GM10266 (cell line): Measurements from ENCODE around the gene B9D1.

Source experiments
- DNase-seq: peaks from one replicate; pipeline ENCODE4 v3.0.0; 2012; ENCODE audit errors: extremely low spot score
- TF ChIP-seq, protein P1 (sequence below): IDR thresholded peaks from 2 replicates; pipeline ENCODE4 v1.5.1; 2012; ENCODE audit warnings: mild to moderate bottlenecking, low read depth; ENCODE audit not compliant: control insufficient read depth, insufficient read depth; ENCODE audit errors: missing control alignments

B9D1 gene

DNA sequence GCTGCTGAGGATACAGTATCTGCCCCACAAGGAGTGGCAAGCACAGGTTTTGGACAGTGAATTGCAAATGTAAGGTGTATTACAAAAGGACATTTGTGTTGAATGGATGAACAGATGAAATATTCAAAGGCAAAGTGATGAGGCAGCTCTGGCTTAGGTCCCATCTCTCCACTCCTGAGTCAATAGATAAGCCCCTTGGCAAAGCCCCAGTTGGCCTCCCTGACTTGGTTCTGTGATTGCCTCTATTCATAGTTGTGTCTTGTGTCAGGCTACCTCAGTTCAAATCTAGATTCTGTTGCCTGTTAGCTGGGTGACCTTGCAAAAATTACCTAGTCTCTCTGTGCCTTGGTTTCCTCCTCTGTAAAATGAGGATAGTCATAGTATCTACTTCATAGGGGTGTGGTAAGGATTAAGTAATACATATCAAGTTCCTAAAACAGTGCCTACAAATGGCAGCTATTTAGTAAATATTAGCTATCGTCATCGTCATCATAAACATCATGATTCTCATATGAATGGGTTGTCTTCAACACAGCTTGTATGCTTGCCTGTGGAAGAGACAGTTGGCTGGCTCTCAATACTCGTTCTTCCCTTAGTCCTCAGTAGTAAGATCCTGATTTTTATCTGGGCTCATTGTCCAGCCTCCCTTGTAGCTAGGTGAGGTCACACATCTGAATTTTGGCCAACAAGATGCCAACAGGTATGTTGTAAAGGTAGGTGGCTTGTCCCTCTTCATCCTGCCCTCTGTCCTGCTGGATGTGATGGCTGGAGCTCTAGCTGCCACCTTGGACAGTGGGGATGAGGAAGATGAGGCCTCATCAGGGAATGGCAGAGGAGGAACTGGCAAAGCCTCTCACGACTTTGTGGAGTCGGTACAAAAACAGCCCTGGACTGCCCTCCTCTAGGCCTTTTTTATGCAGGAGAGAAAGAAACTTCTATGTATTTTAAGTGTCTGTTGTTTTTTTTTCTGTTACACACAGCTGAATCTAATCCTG is 26.6 kb upstream of the B9D1 start:
- TF ChIP-seq, protein P1, sequence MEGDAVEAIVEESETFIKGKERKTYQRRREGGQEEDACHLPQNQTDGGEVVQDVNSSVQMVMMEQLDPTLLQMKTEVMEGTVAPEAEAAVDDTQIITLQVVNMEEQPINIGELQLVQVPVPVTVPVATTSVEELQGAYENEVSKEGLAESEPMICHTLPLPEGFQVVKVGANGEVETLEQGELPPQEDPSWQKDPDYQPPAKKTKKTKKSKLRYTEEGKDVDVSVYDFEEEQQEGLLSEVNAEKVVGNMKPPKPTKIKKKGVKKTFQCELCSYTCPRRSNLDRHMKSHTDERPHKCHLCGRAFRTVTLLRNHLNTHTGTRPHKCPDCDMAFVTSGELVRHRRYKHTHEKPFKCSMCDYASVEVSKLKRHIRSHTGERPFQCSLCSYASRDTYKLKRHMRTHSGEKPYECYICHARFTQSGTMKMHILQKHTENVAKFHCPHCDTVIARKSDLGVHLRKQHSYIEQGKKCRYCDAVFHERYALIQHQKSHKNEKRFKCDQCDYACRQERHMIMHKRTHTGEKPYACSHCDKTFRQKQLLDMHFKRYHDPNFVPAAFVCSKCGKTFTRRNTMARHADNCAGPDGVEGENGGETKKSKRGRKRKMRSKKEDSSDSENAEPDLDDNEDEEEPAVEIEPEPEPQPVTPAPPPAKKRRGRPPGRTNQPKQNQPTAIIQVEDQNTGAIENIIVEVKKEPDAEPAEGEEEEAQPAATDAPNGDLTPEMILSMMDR = no peak
- DNase-seq = no peak

DNA sequence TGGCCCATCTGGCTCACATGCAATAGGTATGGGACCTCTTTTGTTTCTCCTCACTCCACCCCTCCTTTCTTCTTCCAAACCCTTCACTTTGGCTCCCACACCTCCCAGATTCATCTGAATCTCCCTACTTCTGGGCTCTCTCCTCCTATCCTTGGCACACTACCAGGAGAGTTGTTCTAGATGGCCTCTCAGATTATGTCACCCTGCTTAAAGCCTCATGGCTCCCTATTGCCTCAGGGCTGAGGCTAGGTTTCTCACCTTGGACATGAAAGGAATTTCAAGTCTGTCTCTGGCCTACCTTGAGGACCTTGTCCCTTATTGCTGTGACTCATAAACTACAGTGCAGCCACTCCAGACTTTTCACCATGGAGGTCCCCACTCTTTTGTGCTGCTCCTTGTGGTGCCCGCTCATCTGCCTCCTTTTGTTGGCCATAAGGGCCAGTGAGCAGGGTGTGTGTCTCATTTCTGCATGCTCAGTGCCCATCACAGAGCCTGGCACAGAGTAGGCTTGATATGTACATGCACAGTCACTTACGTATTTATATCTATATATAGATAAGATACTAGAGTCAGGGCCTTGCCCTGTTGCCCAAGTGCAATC is 25.5 kb upstream of the B9D1 start:
- DNase-seq = no peak
- TF ChIP-seq, protein P1 = no peak

DNA sequence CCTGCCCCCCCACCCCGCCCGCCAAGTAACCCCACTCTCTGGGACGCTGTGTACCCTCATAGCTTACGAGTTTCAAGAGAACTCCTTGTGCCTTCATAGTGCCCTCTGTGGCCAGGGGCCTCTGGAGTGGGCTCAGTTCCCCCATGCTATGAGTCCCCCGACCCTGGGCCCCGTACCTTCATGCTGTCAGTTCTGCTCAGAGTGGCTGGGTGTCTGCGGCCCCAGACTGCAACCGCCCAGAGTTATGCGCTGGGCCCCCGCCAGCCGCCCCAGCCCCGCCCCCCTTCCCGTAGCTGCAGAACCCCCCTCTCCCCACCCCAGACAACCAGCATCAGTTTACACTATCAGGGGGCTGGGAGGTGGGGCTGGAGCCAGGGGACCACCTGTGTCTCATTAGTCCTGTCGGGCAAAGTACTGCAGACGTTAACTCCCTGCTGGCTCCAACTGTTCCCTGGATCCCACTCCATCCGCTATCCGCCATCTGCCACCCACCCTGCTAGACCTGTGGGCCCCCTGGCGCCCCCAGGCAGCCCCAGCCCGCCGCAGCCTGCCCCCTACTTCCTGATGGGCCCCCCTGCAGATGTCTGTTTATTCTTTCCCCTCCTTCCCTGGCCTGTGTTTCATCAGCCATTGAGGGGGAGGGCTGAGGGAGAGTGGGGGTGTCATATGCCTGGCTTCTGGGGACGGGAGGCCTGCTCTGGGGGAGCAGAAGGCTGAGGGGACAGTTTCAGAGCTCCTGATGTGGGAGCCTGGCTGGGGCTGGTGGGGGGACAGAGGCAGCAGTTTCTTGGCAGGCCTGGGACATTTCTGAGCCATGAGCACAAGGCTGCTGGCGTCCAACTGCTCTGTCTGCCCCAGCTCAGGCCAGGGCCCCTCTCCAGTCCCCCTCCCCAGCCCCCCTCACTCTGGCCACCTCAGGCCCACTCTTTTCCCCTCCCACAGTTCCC is 24.7 kb upstream of the B9D1 start, which contains the start of gene MFAP4:
Gene MFAP4 (minus strand): TSS at position 217 of the 947 bp plus-strand sequence. CDS start 35 bp downstream, at position 182.
- DNase-seq = no peak

DNA sequence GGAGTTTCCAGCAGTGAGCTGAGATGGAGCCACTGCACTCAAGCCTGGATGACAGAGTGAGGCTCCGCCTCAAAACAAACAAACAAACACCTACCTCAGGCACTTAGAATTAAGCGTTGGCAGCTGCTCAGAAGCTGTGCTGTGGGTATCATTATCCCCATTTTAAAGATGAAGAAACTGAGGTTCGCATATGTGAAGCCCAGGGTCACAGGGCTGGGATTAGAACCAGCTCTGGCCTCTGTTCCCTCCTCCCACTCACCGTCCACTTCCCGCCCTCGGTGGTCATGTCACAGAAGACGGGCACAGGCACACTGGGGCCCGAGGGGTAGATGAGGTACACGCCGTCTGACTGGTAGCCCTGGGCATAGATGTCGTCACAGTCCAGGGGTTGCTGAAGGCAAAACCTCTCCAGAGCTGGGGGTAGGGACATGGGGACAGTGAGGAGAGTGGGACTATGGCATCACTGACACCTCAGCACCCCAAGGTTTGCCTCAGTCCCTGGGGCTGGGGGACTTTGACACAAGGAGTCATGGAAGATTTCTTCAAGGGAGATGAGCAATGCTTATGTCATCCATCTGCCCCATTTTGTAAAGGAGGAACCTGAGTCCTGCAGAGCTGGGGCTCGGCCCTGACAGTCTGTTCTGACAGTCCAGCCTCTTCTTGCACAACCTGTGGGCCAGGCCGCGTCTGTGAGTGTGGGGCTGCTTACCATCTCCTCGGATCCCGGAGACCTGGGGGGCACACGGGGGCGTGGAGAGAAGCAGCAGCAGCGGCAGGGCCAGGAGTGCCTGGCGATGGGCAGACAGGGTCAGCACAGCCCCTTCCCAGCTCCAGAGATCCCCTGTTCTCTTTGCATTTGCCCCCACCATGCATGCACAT is 23.8 kb upstream of the B9D1 start:
- no peak for DNase-seq
- TF ChIP-seq, protein P1 = no peak

More for the DNA sequence above, 24.7 kb upstream of the B9D1 start, which contains the start of gene MFAP4:
- TF ChIP-seq, protein P1 = no peak

DNA sequence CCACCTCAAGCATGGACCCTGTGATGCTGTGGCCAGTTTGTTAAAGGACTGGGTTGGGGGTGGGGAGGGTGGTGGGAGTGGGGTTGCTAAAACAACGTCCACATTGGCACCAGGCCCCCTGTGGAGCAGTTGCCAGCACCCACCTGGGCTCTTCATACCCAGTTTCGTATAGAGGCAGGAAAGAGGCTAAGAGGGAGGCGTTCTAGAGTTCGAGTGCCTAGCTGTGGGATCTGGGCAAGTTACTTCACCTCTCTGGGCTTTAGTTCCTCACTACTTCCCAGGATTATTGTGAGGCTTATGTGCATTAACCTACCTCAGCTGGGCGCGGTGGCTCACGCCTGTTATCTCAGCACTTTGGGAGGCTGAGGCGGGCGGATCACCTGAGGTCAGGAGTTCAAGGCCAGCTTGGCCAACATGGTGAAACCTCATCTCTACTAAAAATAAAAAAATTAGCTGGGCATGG is 23.0 kb upstream of the B9D1 start:
- DNase-seq = no peak
- TF ChIP-seq, protein P1 = no peak
